ENCODE results near the gene TUBA1A.
A peak's percentile ranks its signal among the peaks of the same experiment; 100 is the strongest.
"Not testable (repeated sequence)": the region's sequence is repeated elsewhere in the genome, so short reads cannot be mapped to it uniquely, and the experiment has no call there.

The TUBA1A gene

DNA sequence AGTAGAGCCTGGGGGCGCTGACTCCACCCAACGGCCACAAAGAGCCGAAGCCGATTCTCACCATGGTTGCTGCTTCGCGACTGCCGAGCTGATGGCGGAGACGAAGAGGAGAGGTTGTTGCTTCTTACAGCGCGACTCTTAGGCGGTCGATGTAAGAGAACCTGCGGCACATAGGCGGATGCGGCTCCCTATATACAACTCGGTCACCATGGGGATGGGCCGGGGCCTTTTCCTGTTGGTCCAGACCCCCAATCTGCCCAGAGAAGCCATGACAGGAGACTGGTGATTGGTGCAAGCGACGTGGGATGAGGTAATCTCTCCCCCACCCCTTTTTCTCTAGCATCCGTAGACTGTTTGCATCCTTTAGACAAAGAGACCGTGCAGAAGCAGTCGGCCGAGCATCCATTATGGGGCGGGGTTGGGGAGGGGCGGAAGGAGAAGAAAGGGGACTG lies at the start of gene TUBA1A:
TUBA1A (minus strand) TSS at position 165 of the 452 bp plus-strand sequence; CDS start at position 64, 101 bp downstream.
- peak; percentile 98 for DNase-seq

DNA sequence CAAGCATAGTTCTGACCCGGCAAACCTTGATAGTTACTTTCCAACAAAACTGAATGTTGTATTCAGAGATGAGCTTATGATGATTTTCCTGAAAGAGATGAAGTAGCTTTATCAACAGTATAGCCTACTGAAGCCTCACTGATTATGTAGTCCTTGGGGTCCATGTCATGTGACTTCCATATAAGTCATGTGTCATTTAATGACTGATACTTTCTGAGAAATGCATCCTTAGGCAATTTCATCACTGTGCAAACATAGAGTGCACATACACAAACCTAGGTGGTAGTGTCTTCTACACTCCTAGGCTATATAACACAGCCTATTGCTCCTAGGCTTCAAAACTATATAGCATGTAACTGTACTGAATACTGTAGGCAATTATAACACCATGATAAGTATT lies 47.5 kb upstream of the TUBA1A start:
- DNase-seq, result no peak

DNA sequence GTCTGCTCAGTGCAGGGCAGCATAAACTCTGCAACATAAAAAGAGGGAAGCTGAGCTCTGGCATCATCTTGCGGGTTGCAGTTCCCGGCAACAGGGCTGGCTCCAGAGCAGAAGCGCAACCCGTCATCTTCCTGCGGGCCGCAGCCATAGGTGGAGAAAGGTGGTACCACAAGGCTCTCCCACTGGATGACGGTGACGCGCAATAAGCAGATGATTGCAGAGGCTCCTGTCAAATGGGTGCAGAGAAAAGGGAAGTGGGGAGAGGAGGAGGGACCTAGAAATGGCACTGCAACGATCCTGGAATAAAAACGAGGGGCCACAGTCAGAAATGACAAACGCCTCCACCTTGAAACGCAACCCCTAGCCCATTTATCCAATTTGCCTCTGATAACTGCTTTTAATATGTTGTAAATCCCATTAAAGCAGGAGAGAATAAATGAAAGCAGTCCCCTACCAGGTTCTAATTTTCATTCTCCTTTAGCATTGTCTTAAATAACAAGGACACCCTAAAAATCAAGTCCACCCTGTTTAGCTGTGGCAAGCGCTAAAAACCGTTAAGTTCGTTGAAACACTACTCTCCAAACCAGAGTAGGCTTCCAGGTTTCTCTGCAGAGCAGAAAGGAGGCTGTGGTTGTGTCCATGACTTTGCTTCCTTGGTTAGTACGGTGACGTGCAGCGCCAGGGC lies 45.1 kb upstream of the TUBA1A start:
- peak; percentile 64 for DNase-seq

DNA sequence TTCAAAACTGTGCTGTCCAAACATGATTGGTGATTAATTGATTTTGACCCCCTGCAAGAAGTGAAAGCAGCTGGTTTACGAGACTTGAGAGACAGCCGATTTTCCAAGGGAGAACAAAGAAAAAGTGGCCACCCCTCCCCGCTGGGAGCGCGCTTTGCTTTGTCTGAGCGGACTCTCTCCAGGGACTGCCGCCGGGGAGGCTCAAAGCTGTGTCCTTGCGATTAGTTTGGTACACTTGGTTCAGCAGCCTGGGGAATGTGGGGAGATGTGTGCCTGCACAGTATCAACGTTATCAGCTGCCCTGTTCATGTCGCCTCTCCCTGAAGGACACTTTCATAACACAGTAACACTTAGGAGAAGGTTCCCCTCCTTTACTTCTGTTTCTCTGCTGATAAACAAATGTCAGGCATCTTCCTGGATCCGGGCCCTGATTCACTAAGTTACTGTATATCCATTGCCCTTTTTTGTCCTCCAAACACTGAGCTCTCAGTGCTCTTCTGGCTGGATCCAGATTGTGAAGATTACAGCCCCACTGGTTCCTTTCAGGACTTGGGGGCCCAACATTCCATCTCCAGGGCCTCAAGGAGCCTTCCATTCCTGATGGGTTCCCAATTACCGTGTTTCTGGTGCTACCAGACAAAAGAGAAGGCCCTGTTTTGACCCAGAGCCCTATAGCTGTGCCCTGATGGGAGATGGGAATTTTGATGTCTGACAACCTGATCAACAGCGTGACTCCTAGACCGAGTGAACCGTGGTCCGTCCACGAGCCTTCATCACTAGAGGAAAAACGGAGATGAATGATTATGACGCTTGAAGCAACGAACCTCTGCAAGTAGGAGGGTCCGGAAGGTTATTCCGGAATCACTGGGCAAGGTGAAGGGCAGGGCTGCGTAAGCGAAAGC lies 44.3 kb upstream of the TUBA1A start:
- DNase-seq, result peak; percentile 22

DNA sequence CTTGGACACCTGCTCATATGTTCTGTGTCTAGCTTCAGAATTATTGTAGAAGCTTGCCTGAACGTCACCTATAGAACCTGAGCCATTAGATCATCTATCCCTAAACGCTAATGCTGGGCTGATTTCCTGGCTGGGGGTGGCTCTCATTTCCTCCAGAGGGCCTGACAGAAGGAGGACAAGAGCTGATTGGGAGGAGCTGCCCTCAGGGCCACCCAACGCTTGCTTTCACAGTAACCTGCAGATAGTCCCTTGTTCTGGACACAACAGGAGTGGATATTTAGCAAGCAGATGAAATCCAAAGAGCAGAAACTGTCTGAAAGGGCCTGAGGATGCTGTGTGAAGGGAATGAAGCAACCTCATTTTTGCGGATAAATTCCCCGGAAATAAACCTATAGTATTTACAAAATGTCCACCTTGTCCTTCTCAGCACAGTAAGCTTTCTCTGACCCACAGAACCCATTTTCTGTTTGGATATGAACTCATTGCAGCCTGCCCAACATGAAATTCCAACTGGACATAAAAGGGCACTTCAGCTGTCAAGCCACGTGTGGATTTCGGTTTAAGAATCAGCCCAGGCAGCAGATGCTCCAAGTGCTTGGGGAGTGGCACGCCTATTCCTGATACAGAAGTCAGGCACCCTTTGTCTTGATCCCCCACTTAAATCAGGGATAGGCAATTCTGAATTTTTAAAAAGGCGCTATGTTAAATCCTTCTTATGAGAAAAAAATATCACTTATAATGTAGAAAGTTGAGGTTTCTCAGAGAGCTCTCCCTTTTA lies 43.2 kb upstream of the TUBA1A start:
- peak; percentile 20 for DNase-seq

DNA sequence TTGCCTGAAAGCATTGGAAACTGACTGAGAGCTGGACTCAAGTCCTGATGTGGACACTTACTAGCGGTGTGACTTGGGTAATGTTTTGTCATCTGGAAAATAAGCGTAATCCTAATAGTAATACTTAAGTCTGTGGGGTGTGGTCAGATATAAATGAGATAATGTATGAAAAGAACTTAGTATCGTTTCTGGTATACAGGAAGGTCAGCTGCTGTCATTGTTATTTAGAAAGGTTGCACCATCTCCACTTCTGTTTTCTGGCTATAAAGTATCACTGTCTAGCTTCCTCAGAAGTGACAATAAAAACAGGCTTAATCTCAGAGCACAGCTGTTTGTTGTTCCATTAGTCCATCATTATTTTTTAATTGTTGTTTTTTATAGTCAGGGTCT lies 41.9 kb upstream of the TUBA1A start:
- DNase-seq, result no peak

DNA sequence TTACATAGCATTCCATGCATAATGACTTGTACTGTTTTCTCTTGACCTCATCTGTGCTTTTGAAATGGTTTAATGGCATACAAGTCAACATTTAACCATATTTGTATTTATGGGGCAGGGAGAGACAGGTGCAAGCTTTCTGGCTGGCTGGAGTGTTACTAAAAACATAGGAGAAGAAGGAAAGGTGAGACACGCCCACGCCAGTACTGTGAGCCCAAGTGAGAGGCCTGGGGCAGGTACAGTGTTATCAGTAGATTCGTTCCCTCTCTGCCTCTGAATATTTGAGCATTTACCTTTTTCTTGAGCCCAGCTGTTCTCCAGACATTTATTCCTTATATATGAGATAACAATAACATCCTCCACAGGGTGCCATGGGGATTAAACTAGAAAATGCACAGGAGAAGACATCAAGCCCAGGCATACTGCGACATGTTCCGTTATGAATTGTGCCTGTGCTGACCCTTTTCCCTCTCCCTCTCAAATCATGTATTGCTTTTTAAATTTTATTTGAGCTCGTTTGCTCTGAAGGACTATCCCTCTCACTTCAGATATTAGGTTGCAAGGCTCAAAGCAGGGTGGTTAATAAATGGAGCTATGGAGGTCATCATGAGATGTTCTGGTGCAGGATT lies 41.4 kb upstream of the TUBA1A start:
- peak; percentile 19 for DNase-seq

DNA sequence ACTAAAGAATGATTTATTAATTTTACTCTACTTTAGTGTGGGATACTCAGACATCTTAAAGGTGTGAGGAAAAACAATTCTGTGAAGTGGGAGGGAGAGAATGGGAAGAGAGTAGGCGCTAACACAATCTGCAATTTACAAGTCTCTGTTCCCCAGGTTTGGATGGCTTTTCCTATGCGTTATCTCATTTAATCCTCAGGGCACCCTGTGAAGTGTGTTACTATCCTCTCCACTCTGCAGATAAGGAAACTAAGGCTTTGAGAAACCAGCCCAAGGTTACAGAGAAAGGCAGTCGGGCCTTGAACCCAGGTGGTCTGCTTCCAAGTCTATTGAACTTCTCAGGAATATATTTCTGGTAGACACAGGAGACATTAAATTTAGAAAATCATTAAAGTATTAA lies 39.8 kb upstream of the TUBA1A start:
- no peak for DNase-seq

DNA sequence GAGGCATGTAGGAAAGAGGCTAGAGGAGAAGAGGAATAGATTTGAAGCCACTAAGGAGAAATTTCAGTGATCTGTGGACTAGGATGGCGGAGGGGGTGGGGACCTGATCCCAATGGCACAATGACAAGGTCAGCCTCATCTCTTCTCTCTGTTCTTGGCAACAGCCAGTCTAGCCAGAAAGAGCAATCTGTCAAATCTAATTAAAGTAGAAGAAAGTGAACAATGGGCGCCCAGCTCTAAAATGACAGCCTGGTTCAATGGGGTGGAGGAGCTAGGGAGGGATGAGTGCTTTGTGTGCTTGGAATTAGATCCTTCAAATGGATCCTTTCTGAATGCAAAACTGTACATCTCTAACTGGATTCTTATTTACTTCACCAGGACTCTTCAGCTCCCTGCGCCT lies 38.8 kb upstream of the TUBA1A start:
- no peak for DNase-seq

DNA sequence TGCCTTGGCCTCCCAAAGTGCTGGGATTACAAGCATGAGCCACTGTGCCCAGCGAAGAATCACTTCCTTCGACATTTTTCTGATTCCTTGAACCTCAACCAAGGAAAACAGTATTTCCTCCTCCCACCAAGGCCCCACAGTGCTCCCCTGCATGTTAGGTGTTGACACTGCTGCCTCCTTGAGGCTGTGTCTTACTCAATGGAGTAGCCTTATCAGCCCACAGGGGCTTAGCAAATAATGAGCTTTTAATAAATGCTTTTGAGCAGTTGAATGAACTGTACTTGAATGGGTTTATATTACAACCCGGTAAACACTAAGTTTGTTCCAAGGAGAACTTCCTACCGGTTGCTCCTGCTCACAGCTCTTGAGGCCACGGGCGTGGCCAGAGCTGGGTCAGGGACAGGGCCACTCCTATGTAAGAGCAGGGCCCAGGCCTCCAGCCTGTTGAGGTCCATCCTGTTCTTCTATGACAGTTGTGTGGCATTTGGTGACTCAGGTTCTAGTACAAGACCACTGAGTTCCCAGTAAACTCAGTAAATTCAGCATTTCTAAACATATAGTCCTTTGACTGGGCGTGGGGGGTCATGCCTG lies 36.8 kb upstream of the TUBA1A start:
- DNase-seq, result no peak

DNA sequence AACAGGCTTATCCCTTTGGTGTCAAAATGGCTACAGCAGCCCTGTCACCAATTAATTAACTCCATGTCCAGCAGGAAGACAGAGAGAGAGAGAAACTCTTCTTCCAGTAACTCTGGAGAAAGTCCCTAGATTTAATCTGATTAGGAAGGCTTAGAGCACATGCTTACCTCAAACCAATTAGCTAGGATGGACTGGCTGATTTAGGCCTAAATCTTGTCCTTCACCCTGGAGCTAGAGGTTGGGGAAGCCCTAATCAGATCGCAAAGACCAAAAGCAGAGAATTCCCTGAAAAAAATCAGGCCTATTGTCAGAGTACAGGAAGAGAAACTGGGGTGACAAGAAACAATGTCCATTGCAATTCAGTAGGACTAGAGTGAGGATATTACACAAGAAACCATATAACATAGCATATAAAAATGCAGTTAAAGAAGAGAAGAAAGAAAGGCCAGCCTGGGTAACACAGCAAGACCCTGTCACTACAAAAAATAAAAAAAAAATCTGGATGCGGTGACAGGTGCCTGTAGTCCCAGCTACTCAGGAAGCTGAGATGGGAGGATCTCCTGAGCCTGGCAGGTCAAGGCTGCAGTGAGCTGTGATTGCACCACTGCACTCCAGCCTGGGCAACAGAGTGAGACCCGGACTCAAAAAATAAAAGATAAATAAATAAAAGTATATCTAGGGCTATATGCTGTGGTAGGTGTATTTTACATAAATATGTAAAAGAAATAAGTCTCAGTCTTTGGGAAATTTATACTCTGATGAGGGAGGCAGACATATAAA lies 34.9 kb upstream of the TUBA1A start:
- DNase-seq, result no peak

DNA sequence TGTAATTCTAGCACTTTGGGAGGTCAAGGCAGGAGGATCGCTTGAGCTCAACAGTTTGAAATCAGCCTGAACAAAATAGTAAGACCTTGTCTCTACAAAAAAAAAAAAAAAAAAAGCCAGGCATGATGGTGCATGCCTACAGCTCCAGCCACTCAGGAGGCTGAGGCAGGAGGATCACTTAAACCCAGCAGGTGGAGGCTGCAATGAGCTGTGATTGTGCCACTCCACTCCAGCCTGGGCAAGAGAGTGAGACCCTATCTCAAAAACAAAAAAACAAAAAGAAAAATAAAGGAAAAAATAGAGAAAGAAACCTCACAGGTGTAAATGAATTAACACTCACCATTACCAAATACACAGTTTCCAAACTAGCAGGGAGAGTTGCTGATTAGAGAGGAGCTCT lies 34.2 kb upstream of the TUBA1A start:
- DNase-seq, result no peak

DNA sequence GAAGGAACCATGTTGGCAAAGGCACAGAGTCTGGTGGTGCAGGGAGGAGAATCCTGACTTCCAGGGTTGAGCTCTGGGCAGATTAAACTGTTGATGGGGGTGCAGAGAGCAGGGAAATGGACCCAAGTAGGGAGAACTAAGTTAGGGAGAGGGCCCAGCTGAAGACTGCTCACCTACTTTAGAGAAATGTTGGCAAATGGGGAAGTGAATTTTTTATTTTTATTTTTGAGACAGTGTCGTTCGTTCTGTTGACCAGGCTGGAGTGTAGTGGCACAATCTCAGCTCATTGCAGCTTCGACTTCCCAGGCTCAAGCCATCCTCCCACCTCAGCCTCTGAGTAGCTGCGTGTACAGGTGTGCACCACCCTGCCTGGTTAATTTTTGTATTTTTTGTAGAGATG lies 32.1 kb upstream of the TUBA1A start:
- no peak for DNase-seq

DNA sequence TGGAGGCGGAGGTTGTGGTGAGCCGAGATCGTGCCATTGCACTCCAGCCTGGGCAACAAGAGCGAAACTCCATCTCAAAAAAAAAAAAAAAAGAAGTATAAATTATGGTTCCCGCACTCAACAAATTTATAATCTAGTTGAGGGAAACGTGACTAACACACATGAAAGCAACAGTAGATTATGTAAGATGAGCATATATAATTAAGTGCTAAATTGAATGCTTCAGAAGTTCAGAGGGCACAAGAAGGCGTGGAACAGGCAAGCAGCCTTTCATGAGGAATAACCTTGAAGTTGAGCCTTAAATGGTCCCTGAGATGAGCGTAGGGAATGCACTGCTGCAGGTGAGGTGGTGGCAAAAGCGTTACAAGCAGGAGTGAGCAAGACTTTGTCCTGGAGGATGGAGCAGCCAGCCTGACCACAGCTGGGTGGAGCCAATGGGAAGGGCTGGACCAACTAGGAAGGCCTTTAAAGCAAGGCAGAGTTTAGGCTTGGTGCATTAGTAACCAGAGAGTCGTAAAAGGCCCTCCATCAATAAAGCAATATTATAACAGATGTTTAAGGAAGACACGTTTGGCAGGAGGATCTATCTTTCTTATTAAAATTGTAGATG lies 30.6 kb upstream of the TUBA1A start:
- no peak for DNase-seq

DNA sequence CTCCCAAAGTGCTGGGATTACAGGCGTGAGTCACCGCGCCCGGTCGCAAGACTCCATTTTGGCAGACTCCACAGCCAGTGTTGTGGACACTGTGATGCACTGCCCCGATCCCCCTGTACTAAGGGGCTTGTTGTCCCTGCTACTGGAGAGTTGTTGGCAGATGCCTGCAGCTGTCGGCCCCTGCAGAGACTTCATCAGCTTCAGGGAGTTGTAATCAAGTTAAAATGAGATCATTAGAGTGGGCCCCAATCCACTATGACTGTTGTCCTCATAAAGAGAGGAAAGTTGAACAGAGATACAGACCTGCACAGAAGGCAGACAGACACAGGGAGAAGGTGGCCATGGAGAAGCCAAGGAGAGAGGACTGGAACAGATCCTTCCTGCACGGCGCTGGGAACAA lies 23.7 kb upstream of the TUBA1A start:
- DNase-seq, result no peak

DNA sequence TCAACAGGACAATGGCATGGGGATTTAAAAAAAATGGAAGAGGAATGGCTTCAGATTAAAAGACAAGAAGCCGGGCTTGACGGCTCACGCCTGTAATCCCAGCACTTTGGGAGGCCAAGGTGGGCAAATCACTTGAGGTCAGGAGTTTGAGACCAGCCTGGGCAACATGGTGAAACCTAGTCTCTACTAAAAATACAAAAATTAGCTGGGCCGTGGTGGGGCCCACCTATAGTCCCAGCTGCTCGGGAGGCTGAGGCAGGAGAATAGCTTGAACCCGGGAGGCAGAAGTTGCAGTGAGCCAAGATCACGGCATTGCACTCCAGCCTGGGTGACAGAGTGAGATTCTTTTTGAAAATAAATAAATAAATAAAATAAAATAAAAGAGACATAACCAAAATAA lies 21.8 kb upstream of the TUBA1A start:
- not testable (repeated sequence) for DNase-seq

DNA sequence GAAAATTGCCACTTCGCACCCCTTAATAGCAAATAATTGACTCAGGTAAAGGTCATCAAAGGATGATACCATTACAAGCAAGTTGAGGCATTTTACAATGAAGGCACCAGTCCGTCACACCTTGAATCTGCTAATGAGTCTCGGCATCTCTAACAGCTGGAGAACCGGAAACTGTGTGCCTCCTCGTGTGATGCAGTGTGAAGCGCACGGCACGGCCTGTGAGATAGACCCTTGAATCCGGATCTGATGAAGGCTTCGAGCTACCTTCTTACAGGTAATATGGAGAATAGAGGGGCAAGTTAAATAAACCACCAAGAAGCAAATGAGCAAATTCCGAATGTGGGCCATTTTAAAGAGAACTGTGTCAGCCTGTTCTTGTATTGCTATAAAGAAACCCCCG lies 19.8 kb upstream of the TUBA1A start:
- DNase-seq, result no peak

DNA sequence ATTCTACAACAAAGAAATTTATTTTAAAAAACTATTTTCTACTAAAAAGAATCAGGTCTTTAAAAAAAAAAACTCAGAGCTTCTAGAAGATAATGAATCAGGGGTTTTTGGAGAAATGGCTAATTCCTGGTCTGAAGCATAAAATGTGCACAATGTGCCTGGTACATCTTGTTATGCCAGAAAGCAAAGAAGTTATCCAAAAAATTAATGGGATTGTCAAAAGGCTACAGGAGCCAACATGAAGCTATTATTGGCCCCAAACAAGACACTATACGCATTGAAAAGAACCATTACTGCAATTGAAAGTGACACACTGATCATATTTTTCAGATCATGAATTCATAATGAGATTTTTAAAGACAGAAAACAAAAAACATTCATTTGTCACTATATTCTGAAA lies 19.3 kb upstream of the TUBA1A start:
- DNase-seq, result no peak

DNA sequence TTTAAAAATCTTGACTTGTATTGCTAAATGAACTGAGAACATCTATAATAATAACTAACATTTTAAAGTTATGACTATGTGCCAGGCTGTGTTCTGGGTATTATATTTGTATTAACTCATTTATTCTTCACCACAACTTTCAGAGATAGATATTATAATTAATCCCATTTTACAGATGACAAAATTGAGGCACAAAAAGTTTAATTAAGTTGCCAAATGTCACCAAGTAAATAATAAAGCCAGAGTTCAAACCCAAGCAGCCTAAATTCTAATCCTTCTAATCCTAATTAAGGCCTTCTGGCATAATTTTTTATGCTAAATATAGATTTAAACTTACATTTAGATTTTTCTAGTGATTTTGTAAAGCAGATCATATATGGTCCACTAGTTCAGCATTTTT lies 17.5 kb upstream of the TUBA1A start:
- no peak for DNase-seq

DNA sequence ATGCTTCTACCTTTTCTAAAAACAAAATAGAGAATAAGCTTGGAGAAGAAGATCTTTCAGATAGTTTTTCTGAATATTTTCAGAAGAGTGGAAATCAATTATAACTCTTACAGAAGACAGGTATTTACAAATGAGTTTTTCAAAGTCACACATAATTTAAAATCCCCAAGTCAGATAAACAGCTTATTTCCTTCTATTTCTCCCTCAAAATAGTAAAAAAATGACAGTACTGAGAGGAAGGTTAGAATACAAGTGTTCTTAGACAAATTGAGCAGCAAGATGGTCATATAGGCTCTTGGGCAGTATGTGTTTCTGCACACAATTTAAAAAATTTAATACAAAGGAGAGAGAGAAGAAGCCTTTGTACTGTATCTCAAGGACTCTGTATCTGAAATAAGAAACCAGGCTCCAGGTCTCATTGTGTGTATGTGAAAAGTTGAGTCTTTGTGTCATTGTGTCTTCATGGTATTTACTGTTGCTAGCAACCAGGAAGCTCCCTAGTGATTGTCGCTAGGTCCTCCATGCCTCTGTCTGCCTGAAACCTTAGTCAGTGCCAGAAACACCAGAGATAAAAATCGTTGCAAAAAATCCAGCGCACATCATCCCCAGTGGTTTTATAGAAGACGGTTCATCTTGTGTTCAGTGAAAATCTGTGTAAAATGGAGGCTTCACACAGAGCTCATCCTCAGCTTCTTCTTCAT lies 12.9 kb upstream of the TUBA1A start:
- DNase-seq, result peak; percentile 37

Data from NCI-H510A (cell line).